ENCODE data around the gene PRR23E.

PRR23E gene

GRCh38 chr3:127228866-127229265 lies 35.9 kb downstream of the PRR23E start:
- in situ Hi-C loops (cut with HindIII; ENCODE audit: low sequenced_read_pairs): no loop called here
- H3K4me3 ChIP-seq (ENCODE audit: low read depth, low read length): no peak overlapping the region
- DNase-seq (ENCODE audit: low read depth, low spot score): no peak
- TF ChIP-seq, protein P1, sequence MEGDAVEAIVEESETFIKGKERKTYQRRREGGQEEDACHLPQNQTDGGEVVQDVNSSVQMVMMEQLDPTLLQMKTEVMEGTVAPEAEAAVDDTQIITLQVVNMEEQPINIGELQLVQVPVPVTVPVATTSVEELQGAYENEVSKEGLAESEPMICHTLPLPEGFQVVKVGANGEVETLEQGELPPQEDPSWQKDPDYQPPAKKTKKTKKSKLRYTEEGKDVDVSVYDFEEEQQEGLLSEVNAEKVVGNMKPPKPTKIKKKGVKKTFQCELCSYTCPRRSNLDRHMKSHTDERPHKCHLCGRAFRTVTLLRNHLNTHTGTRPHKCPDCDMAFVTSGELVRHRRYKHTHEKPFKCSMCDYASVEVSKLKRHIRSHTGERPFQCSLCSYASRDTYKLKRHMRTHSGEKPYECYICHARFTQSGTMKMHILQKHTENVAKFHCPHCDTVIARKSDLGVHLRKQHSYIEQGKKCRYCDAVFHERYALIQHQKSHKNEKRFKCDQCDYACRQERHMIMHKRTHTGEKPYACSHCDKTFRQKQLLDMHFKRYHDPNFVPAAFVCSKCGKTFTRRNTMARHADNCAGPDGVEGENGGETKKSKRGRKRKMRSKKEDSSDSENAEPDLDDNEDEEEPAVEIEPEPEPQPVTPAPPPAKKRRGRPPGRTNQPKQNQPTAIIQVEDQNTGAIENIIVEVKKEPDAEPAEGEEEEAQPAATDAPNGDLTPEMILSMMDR (IDR thresholded peaks at IDR 0.05; ENCODE audit: low read depth, low read length): no peak

DNA sequence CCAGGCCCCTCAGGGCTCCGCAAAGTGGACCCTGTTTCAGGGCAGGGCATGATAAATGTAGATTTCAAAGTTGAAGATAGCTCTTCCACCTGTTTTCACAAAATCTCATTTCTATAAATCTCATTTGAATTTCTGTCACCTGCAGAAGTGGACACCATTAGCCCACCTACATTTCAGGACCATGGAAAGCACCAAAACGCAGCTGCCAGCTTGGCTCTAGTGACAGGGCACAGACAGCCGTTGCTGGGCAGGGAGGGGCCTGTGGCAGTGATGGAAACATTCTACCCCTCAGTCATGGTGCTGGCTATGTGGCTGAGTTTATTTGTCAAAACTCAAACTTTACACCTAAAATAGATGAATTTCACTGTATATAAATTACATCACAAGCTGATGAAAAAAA lies 40.4 kb downstream of the PRR23E start:
- no peak for DNase-seq (ENCODE audit: low read depth, low spot score)
- TF ChIP-seq, protein P1 (IDR thresholded peaks at IDR 0.05; ENCODE audit: low read depth, low read length): no peak
- no peak overlapping the region for H3K4me3 ChIP-seq (ENCODE audit: low read depth, low read length)
- in situ Hi-C loops (cut with HindIII; ENCODE audit: low sequenced_read_pairs): no loop called here

DNA sequence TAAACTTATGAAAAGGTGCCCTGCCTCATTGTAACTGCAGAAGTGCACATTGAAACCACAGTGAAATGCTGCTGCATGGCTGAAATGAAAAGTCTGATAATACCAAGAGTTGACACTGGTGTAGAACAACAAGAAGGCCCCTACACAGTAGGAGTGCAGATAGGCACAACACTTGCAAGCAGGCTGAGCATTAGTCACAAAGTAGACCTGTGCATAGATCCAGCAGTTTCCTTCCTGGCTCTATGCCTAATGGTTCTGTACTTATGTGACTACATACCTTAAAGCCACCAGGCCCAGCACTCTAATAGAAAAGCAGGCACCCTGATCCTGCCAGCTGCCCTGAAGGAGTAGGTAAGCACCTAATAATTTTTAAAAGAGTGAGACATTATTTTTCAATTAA lies 41.8 kb downstream of the PRR23E start:
- no peak for DNase-seq (ENCODE audit: low read depth, low spot score)
- in situ Hi-C loops (cut with HindIII; ENCODE audit: low sequenced_read_pairs): no loop called here
- TF ChIP-seq, protein P1 (IDR thresholded peaks at IDR 0.05; ENCODE audit: low read depth, low read length): no peak

DNA sequence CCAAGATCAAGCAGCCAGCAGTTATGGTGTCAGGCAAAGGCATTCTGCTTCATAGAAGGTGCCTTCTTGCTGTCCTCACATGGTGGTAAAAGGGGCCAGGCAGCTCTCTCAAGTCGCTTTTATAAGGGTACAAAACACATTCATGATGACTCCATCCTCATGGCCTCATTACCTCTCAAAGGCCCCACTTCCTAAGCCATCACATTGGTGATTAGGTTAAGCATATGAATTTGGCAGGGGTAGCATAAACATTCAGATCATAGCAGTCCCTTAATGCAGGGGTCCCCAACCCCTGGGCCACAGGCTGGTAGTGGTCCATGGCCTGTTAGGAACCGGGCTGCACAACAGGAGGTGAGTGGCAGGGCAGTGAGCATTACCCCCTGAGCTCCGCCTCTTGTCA lies 42.8 kb downstream of the PRR23E start:
- TF ChIP-seq, protein P1 (IDR thresholded peaks at IDR 0.05; ENCODE audit: low read depth, low read length): no peak
- no peak for DNase-seq (ENCODE audit: low read depth, low spot score)
- in situ Hi-C loops (cut with HindIII; ENCODE audit: low sequenced_read_pairs): no loop called here
- no peak overlapping the region for H3K4me3 ChIP-seq (ENCODE audit: low read depth, low read length)

More for the DNA sequence above, 41.8 kb downstream of the PRR23E start:
- H3K4me3 ChIP-seq (ENCODE audit: low read depth, low read length): no peak overlapping the region

GRCh38 chr3:127237835-127238234 lies 44.9 kb downstream of the PRR23E start:
- no peak for DNase-seq (ENCODE audit: low read depth, low spot score)
- TF ChIP-seq, protein P1 (IDR thresholded peaks at IDR 0.05; ENCODE audit: low read depth, low read length): no peak

GRCh38 chr3:127238602-127239001 lies 45.7 kb downstream of the PRR23E start:
- TF ChIP-seq, protein P1 (IDR thresholded peaks at IDR 0.05; ENCODE audit: low read depth, low read length): no peak
- DNase-seq (ENCODE audit: low read depth, low spot score): peak; percentile 38
- H3K4me3 ChIP-seq (ENCODE audit: low read depth, low read length): no peak overlapping the region
- in situ Hi-C loops (cut with HindIII; ENCODE audit: low sequenced_read_pairs): no loop called here

More at GRCh38 chr3:127237835-127238234, 44.9 kb downstream of the PRR23E start:
- H3K4me3 ChIP-seq (ENCODE audit: low read depth, low read length): no peak overlapping the region
- in situ Hi-C loops (cut with HindIII; ENCODE audit: low sequenced_read_pairs): no loop called here

DNA sequence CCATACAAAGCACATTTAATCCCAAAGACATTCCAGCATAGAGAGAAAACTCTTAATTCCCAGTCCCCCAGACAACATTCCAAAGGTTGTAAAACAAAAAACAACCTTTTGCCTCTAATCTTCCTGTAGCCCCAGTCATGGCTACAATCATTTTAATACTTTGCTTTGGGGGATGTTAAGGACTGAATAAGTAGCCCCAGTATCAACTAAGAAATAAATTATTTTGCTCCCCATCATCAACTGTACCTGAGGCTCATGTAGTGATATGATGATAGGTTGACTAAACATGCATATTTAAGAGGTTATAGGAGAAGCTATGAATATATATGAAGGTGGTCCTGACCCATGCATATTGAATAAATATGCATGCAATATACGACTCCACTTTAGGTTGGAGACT lies 54.4 kb downstream of the PRR23E start:
- DNase-seq (ENCODE audit: low read depth, low spot score): no peak
- no peak overlapping the region for H3K4me3 ChIP-seq (ENCODE audit: low read depth, low read length)
- in situ Hi-C loops (cut with HindIII; ENCODE audit: low sequenced_read_pairs): no loop called here
- TF ChIP-seq, protein P1 (IDR thresholded peaks at IDR 0.05; ENCODE audit: low read depth, low read length): no peak

Measured in astrocyte of the spinal cord (primary cell).